IPS-18c (cell line): Measurements from ENCODE around the gene ULK4.
"Not testable (repeated sequence)": the region's sequence is repeated elsewhere in the genome, so short reads cannot be mapped to it uniquely, and the experiment has no call there.

Experiments used
- H3K4me3 ChIP-seq: 2 replicates; pipeline ENCODE4 v1.7.0; 2013; ENCODE audit warnings: low read depth, mild to moderate bottlenecking, low read length, moderate library complexity; ENCODE audit not compliant: insufficient read depth
- H3K9me3 ChIP-seq: one replicate; pipeline ENCODE4 v1.6.1; 2013; ENCODE audit warnings: mild to moderate bottlenecking, low read length, moderate library complexity; ENCODE audit not compliant: control insufficient read depth, insufficient read depth

The ULK4 gene

DNA sequence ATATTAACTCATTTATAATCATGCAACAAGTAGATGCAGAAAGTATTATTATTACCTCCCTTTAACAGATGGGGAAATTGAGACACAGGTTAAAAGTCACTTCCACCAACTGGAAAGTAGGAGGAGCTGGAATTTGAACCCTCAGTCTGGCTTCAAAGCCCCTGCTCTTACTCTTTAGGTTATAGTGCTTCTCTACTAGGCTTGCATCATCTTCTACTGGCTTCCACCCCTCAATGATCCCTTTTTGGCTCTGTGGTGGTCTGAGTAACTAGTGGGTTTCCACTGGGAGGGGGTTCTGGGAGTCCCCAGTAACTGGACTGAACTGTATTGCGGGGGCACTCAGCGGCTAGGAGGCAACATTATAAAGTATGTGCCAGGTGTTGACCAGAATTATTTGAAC, 671.6 kb downstream of the ULK4 start:
- Histone ChIP-seq H3K9me3 (no peaks in the 10 kb centered on the region), H3K4me3 (no peak overlapping the region)

DNA sequence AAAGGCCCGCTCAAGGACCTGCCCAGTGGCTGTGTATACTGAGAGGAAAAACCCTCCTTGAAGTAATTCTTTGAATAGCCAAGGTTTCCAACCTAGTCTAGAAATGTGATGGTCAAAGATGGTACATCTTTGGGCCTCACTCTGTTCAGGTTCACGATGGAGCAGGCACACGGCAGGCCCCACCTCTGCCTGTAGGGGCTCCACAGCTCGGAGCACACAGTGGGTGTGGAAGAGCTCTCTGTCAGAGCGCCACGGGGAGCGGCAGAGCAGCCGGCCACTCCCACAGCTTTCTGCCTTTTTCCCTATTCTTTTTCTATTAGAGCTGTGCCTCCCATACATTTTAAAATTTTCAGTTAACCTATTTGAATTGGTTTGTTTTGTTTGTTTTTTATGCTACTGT, 673.1 kb downstream of the ULK4 start:
- H3K4me3 ChIP-seq: no peak overlapping the region

DNA sequence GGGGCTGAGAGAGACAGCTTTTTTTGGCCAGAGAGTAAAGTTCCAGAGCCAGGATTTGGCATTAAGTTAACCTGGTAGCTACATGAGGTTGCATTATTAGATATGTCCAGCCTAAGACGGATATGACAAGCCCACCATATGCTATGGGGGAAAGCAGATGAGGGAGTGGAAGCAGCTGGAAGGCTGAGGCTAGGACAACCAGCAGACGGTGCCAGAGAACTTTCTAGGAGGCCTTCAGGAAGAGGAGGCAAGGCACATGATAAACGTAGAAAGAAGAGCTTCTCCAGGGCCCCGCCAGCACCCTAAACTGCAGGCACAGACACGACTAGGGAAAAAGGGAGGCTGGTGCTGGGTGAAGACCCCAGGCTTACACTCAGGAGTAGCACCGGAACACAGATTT, 675.6 kb downstream of the ULK4 start:
- Histone ChIP-seq H3K9me3 (no peaks in the 10 kb centered on the region), H3K4me3 (no peak overlapping the region)

More for the DNA sequence above, 673.1 kb downstream of the ULK4 start:
- no peaks in the 10 kb centered on the region for H3K9me3 ChIP-seq

DNA sequence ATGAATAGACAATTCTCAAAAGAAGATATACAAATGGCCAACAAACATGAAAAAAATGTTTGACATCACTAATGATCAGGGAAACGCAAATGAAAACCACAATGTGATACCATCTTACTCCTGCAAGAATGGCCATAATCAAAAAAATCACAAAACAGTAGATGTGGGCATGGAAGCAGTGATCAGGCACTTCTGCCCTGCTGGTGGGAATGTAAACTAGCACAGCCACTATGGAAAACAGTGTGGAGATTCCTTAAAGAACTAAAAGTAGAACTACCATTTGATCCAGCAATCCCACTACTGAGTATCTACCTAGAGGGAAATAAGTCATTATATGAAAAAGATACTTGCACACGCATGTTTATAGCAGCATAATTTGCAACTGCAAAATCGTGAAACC, 677.0 kb downstream of the ULK4 start:
- H3K4me3 ChIP-seq, H3K9me3 ChIP-seq: not testable (repeated sequence)

DNA sequence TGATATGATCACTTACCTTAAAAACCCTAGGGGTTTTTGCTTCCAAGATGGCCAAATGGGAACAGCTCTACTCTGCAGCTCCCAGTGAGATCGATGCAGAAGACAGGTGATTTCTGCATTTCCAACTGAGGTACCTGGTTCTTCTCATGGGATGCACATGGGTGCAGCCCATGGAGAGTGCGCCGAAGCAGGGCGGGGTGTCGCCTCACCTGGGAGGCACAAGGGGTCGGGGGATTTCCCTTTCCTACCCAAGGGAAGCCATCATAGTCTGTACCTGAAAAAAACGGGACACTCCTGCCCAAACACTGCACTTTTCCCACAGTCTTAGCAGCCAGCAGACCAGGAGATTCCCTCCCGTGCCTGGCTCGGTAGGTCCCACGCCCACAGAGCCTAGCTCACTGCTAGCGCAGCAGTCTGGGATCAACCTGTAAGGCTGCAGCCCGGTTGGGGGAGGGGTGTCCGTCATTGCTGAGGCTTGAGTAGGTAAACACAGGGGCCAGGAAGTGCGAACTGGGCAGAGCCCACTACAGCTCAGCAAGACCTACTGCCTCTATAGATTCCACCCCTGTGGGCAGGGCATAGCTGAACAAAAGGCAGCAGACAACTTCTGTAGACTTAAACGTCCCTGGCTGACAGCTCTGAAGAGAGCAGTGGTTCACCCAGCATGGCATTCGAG, 684.0 kb downstream of the ULK4 start:
- H3K4me3 ChIP-seq: 0 out of 2 replicates have a peak overlapping the region, but pooled peaks have one; percentile 28
- H3K9me3 ChIP-seq: peaks cover 4% of the 10 kb centered on the region

DNA sequence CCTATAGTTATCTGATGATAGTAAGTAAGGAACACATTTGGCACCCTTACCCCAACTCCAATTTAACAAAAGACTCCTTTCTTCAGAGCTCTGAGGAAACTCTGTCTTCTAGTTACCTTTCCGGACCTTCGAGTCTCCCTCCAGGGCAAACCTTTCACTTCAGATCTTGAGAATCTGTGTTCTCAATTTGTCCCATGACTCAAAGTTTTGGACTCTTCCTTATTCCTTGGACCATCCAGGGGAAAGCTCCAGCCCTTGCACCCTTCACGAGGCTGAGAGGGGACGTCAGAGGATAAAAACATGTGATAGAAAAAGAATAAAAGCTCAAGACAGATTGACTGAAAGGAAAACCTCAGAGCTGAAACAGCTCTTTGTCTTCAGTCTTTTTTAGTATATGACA, 685.7 kb downstream of the ULK4 start:
- H3K9me3 ChIP-seq: peaks cover 4% of the 10 kb centered on the region

DNA sequence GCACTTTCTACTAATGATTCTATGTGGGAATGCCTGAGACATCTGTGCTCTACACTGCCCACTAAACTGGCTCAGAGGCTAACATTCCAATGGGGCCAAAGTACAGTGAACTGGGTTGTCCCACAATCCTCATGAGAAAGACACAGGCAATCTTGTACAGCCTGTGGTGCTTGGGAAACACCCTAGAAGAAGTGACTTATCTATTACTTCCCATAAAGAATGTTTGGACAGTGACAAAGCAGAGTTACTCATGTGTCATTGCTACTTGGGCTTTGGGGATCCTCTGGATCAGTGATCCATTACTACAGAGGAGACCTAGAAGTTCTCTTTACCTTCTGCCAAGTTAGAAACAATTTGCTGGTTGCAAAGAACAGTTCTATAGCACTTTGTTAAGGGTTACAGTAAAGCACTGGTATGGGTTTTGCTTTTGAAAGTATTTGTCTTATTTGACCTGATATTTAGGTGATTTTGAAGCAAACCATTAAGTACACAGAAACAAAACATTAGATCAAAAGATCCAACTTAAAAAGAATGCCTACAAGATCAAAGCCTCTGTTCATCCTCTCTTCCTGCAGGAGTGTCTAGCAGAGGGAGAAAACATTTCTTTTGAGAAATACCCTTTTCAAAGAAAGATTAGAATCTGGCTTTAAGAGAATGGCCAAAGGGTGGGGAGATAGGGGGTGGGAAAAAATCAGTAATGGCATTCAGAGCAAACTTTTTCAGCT, 686.8 kb downstream of the ULK4 start:
- Histone ChIP-seq H3K4me3 (no peak overlapping the region), H3K9me3 (peaks cover 4% of the 10 kb centered on the region)

More for the DNA sequence above, 685.7 kb downstream of the ULK4 start:
- no peak overlapping the region for H3K4me3 ChIP-seq

DNA sequence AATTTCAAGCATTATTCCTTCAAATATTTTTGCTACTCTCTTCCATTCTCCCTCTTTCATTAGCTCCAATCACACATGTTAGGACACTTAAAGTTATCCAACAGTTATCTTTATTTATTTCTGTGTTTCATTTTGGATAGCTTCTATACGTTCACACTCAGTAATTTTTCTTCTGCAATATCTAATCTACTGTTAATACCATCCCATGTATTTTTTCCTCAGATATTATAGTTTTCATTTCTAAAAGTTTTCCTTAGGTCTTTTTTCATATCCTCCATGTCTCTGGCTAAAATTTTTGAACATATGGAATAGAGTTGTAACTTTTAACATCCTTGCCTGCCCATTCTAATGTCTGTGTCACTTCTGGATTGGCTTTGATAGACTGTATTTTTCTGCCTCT, 689.2 kb downstream of the ULK4 start:
- no peak overlapping the region for H3K4me3 ChIP-seq
- peaks cover 4% of the 10 kb centered on the region for H3K9me3 ChIP-seq

DNA sequence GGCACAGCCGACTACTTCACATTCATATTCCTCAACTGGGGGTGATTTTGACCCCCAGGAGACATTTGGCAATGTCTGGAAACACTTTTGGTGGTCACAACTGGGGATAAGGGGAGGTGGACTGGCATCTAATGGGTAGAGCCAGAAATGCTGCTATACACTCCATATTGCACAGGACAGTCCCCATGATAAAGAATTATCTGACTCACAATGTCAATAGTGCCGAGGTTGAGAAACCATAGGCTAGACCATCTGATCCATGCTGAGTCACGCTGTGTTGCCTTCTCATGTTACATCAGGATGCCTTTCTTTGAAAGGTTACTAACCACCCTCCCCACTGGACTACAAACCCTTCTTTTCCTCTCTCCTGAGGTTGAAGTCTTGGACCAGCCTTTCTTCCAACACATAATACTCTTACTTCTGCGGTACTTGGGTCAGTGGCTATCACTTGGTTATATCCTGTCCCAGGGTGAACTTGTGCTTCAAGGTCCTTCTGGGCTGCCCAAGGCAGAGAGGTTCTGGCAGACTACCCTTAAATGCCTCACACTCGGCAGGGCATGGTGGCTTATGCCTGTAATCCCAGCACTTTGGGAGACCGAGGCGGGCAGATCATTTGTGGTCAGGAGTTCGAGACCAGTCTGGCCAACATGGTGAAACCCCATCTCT, 693.8 kb downstream of the ULK4 start:
- Histone ChIP-seq H3K9me3 (peaks cover under 1% of the 10 kb centered on the region), H3K4me3 (no peak overlapping the region)

DNA sequence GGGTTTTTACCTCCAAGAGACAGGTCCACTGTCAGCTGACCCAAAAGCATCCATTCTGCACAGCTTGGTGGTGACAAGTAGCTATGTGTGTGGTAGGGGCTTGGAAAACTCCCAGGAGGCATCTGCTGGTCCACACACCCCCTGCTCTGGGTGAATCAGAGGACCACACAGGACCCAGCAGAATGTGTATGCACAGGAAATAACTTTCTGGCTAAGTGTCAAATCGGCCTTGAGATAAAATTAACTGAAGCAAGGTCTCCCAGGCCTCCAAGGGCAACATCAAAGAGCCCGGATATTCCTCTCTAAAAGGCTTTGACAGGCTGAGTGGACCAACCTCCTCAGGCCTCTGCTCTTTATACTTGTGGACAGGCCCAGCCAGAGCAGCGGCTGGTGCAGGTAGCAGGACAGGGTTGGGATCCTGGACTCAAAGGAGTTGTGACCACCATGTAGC, 696.1 kb downstream of the ULK4 start:
- Histone ChIP-seq H3K9me3 (no peaks in the 10 kb centered on the region), H3K4me3 (no peak overlapping the region)

DNA sequence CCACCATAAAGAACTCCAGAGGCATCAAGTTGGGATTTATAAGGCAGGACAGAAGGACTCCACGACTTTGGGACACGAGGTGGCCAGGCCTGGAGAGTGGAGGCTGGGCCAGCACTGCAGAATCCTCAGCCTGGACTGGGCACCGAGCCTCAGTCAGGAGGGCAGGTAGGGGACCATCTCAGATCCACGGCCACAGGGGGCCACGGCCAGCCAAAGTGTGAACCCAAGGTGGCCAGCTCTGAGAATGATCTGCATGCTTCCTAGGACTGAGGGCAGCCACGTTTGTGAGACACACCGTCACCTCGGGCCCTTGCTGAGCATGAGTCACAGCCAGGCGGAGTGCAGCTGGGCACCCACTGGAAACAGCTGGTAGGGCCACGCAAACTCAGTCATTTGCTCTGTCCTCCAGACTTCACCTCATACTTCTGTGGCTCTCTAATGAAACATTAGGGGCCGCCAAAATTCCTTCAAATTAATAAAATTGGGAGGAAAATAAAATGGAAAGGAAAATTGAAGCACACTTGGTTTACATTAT, 696.8 kb downstream of the ULK4 start:
- no peak overlapping the region for H3K4me3 ChIP-seq
- H3K9me3 ChIP-seq: no peaks in the 10 kb centered on the region

DNA sequence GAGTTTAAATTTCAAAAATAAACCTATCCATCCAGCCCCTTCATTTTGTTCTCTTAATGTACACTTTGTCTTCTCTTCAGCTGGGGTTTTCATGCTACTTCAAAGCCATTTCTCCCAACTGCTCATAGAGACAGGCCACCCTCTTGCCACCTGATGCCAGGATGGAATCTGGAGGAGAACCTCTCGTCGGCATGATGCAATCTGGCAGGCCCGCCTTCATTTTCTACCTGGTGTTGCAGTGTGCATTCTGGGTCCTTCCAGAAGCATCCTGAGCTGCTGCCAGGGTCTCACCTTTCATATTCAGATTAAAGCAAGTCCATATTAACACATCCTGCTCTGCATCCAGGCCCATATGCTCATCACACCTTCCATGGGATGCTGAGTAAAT, 701.8 kb downstream of the ULK4 start:
- H3K4me3 ChIP-seq: no peak overlapping the region
- no peaks in the 10 kb centered on the region for H3K9me3 ChIP-seq

DNA sequence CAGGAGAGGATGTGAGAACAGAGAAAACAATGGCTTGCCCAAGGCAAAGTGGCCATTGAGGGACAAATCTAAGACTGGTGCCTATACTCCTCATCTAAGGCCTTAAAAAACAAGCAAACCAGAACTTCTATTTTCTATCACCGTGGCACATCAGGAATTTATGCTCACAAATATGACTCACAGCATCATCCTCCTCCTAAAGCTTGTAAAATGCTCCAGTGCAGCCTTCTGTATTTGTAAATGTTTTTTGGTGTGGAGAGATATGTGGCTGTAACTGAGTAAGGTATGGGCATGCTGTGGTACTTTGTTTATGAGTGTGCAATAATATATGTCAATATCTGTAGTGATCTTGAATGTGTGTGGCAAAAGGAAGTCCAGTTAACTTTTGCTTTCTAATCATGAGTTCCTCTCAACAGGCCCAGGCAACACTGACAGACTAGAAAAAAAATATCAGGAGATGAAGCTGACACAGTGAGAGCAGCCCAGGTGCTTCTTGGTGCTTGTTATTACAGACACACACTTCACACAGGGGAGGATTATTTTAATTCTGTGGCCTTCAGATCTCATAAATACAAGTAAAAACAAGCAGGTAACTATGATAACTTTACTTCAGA, 702.3 kb downstream of the ULK4 start:
- Histone ChIP-seq H3K4me3 (no peak overlapping the region), H3K9me3 (no peaks in the 10 kb centered on the region)

DNA sequence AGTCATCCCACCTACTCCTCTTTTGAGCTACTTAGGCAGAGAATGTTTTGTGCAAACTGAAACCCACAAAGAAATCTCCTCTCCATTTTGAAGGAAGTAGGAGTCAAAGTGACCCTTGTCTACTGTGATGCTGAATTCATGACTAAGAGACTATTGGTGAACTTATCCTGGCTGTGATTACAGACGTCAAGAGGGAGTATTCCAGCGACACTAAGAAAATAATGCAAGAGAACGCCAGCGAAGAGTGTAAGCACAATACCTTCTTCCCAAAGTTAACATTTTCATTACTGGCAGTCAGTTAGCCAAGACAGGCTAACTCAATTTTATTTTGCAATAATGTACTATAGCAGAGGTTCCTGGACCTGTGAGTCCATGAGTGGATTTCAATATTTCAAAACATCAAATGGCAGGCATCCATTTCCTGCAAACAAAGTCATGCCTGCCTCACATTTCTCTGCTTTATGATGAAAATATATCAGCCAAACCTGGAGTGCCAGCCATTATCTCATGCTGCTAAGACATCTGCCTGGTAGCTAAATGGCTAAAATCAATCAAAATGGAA, 703.6 kb downstream of the ULK4 start:
- Histone ChIP-seq H3K9me3 (no peaks in the 10 kb centered on the region), H3K4me3 (no peak overlapping the region)

DNA sequence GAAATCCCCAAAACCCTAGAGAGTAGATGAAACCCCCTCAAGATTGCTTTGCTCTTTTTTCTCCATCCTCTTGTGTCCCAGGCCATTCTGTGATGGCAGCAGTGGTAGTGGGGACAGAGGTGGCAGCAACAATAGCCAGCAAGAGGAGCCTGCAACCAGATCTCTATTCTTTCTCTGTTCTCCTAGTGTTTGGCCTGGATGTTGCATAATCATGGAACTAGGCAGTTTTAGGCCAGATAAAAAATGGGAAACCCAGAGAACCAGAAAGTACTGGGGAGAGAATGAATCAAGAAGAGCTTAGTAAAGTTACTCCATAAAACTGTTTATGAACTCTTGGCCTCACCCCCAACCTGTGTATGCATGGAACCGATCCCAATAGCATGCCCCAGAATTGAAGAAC, 710.3 kb downstream of the ULK4 start:
- H3K9me3 ChIP-seq: no peaks in the 10 kb centered on the region
- H3K4me3 ChIP-seq: no peak overlapping the region

DNA sequence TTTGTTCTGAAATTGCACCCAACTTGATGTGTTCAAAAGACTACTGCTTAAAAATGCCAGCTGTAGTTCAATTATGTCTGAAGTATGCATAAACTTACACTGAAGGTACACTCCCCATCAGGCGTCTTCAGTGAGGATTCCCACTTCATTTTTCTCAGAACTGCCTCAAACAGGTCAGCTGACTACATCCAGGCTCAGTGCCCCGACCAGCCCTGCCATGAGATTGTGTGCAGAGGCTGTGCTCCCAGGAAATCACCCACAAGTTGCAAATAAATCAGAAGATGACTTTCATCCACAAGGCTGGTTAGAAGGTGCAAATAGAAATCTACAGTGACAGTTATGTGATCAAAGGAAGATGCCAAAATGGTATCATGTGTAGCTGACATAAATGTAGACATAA, 711.1 kb downstream of the ULK4 start:
- Histone ChIP-seq H3K4me3 (no peak overlapping the region), H3K9me3 (no peaks in the 10 kb centered on the region)

DNA sequence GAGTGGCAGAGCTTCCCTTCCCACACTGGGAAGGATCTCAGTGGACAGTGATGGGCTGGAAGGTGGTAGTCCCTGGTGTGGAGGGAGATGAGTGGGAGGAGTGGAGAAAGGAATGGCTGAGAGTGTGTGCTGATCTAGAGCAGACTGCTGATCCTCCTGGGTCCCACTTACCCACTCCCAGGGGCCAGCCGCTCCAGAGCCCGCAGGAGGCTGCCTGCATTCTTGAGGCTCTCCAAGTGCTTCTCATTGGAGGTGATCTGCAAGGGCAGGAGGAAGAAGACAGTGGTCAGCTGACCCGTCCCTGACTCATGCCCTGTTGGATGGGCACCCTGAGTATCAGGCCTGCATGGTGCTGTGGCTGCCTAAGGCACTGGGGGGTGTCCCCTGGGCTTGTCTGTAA, 712.6 kb downstream of the ULK4 start:
- Histone ChIP-seq H3K9me3 (no peaks in the 10 kb centered on the region), H3K4me3 (no peak overlapping the region)
